GM19463 (cell line): ENCODE results near the gene RCCD1.

ENCODE experiments used
- ATAC-seq: cut with Tn5 transposase; IDR thresholded peaks from one replicate; pipeline ENCODE4 v1.9.1; 2021; ENCODE audit warnings: mild to moderate bottlenecking, moderate library complexity; ENCODE audit not compliant: unreplicated experiment

Gene RCCD1

GRCh38 chr15:90960298-90961091, 5.8 kb downstream of the RCCD1 start:
- no peak for ATAC-seq

GRCh38 chr15:90962021-90962420, 7.3 kb downstream of the RCCD1 start:
- ATAC-seq: no peak

GRCh38 chr15:90966262-90966661, 11.6 kb downstream of the RCCD1 start:
- no peak for ATAC-seq

GRCh38 chr15:90967206-90967605, 12.5 kb downstream of the RCCD1 start:
- no peak for ATAC-seq

GRCh38 chr15:90968434-90968833, 13.8 kb downstream of the RCCD1 start:
- no peak for ATAC-seq

GRCh38 chr15:90970274-90970673, 15.6 kb downstream of the RCCD1 start:
- no peak for ATAC-seq

- ATAC-seq: no peak
Observed at GRCh38 chr15:90972133-90972532, 17.4 kb downstream of the RCCD1 start.

- no peak for ATAC-seq
Observed at GRCh38 chr15:90974216-90974615, 19.5 kb downstream of the RCCD1 start.

GRCh38 chr15:90979582-90979981, 24.9 kb downstream of the RCCD1 start:
- ATAC-seq: no peak

- ATAC-seq: peak; percentile 69
Observed at GRCh38 chr15:90981681-90982080, 27.0 kb downstream of the RCCD1 start.

- no peak for ATAC-seq
Observed at GRCh38 chr15:90982135-90982534, 27.5 kb downstream of the RCCD1 start.

- ATAC-seq: peak; percentile 57
Observed at GRCh38 chr15:90986790-90987507, 32.3 kb downstream of the RCCD1 start.

- ATAC-seq: no peak
Observed at GRCh38 chr15:90987561-90988141, 33.0 kb downstream of the RCCD1 start.

GRCh38 chr15:90988296-90988695, 33.6 kb downstream of the RCCD1 start:
- ATAC-seq: no peak

- no peak for ATAC-seq
Observed at GRCh38 chr15:90989040-90989768, 34.5 kb downstream of the RCCD1 start.

GRCh38 chr15:90990446-90990845, 35.8 kb downstream of the RCCD1 start:
- ATAC-seq: no peak

- ATAC-seq: no peak
Observed at GRCh38 chr15:90991587-90992285, 37.1 kb downstream of the RCCD1 start.

- peak; percentile 5 for ATAC-seq
Observed at GRCh38 chr15:90994059-90994416, 39.4 kb downstream of the RCCD1 start.

- peak; percentile 95 for ATAC-seq
Observed at GRCh38 chr15:90994417-90995311, 40.0 kb downstream of the RCCD1 start, which contains the start of gene PRC1. TSS of gene PRC1 (minus strand) at chr15:90994535. CDS start at chr15:90994417, 118 bp downstream.

GRCh38 chr15:90998737-90999136, 44.1 kb downstream of the RCCD1 start:
- no peak for ATAC-seq
